Fibroblast of villous mesenchyme (primary cell): ENCODE results near the gene CTBP1. TPM values are rescaled to one million over a fixed set of nuclear protein-coding genes. Genes with fewer than 3 reads are reported as not detected.
A peak's percentile ranks its signal among the peaks of the same experiment; 100 is the strongest.

Source experiments
- DNase-seq: peaks from one replicate; pipeline ENCODE4 v3.0.0-alpha.2; 2010; ENCODE audit warnings: low read depth
- H3K4me3 ChIP-seq: 2 replicates; pipeline ENCODE4 v1.5.1; 2011; ENCODE audit warnings: low read depth, mild to moderate bottlenecking, low read length
- CTCF ChIP-seq: IDR thresholded peaks from 2 replicates; pipeline ENCODE4 v1.5.1; 2012; ENCODE audit warnings: low read depth, mild to moderate bottlenecking, low read length; ENCODE audit not compliant: insufficient read depth
- total RNA-seq: library from RNA; depleted of rRNA; stranded (reverse); fragments of >200 nt; gene quantifications from 2 replicates; pipeline ENCODE4 v1.2.3, GENCODE V29; 2012

The CTBP1 gene
- total RNA-seq, 1 donor, result 235 TPM

GRCh38 chr4:1208266-1208961, 40.5 kb downstream of the CTBP1 start:
- H3K4me3 ChIP-seq, result no peak overlapping the region
- DNase-seq, result no peak
- no peak for TF ChIP-seq CTCF

- DNase-seq, result peak; percentile 91
- no peak for TF ChIP-seq CTCF
- H3K4me3 ChIP-seq, result no peak overlapping the region
These were observed 41.2 kb downstream of the CTBP1 start for GRCh38 chr4:1207603-1208265.

GRCh38 chr4:1207157-1207470, 41.8 kb downstream of the CTBP1 start:
- DNase-seq, result no peak
- no peak overlapping the region for H3K4me3 ChIP-seq
- TF ChIP-seq CTCF, result no peak

GRCh38 chr4:1206299-1207156, 42.4 kb downstream of the CTBP1 start:
- no peak overlapping the region for H3K4me3 ChIP-seq
- no peak for DNase-seq
- TF ChIP-seq CTCF, result no peak

- DNase-seq, result no peak
- TF ChIP-seq CTCF, result no peak
- no peak overlapping the region for H3K4me3 ChIP-seq
These were observed 43.2 kb downstream of the CTBP1 start for GRCh38 chr4:1205586-1206298.

- DNase-seq, result peak; percentile 22
- no peak overlapping the region for H3K4me3 ChIP-seq
- TF ChIP-seq CTCF, result no peak
These were observed 43.9 kb downstream of the CTBP1 start for GRCh38 chr4:1204828-1205585.
